A549 (cell line): ENCODE data around the gene FOCAD.

Source experiments
- CBX8 ChIP-seq: fragments of 200-600 bp; sonication (generic); IDR thresholded peaks from 2 replicates; pipeline ENCODE4 v1.6.1; 2016
- CTCF ChIP-seq: fragments of >200 bp; sonication (Bioruptor Twin); formaldehyde crosslinking; IDR thresholded peaks from 3 replicates; pipeline ENCODE4 v1.5.1; 2016
- E2F6 ChIP-seq: IDR thresholded peaks from 2 replicates; pipeline ENCODE4 v1.6.1; 2012; ENCODE audit warnings: low read depth, borderline replicate concordance
- EP300 ChIP-seq, 2 experiments: fragments of >200 bp; sonication (Bioruptor Twin); formaldehyde crosslinking; IDR thresholded peaks; 2 replicates in 1 of 2; 3 replicates in 1 of 2; pipeline ENCODE4 v1.6.1; 2016 to 2017
- KDM1A ChIP-seq: fragments of 200-600 bp; sonication (generic); IDR thresholded peaks from 2 replicates; pipeline ENCODE4 v1.6.1; 2016; ENCODE audit warnings: low read depth, mild to moderate bottlenecking
- POLR2A ChIP-seq: IDR thresholded peaks from 2 replicates; pipeline ENCODE4 v1.6.1; 2012; ENCODE audit warnings: mild to moderate bottlenecking, low read length
- RAD21 ChIP-seq, 2 experiments: fragments of >200 bp in 1 of 2; sonication (Bioruptor Twin) in 1 of 2; formaldehyde crosslinking in 1 of 2; IDR thresholded peaks in 1 of 2; conservative IDR thresholded peaks in 1 of 2; 2 replicates in 1 of 2; 3 replicates in 1 of 2; pipeline ENCODE4 v1.6.1; 2012 to 2018; ENCODE audit warnings: inconsistent platforms in 1 of 2

GRCh38 chr9:20962536-20963225, 278.6 kb downstream of the FOCAD start:
- TF ChIP-seq POLR2A: no peak
- no peak for TF ChIP-seq CTCF
- no peak for TF ChIP-seq KDM1A
- TF ChIP-seq EP300 (IDR thresholded peaks at IDR 0.05): no peak
- no peak for TF ChIP-seq RAD21 (conservative IDR thresholded peaks at IDR 0.05 in 1 of 2, IDR thresholded peaks at IDR 0.05 in 1 of 2)
- TF ChIP-seq CBX8: no peak
- no peak for TF ChIP-seq E2F6
